ACHN (cell line): ENCODE measurements around the gene SPSB1.

Experiments used
- DNase-seq: peaks from one replicate; pipeline ENCODE4 v3.0.0-alpha.2; 2015
- in situ Hi-C: cut with HindIII; loops from 2 replicates; pipeline ENCODE4 v1.10.0; 2017; ENCODE audit warnings: low sequenced_read_pairs, low pct_ligation_motif_present, low pct_unique_long_range_greater_than_20kb

SPSB1 gene

GRCh38 chr1:9313576-9313975 lies 20.9 kb downstream of the SPSB1 start:
- in situ Hi-C loops = no loop called here
- DNase-seq = no peak

DNA sequence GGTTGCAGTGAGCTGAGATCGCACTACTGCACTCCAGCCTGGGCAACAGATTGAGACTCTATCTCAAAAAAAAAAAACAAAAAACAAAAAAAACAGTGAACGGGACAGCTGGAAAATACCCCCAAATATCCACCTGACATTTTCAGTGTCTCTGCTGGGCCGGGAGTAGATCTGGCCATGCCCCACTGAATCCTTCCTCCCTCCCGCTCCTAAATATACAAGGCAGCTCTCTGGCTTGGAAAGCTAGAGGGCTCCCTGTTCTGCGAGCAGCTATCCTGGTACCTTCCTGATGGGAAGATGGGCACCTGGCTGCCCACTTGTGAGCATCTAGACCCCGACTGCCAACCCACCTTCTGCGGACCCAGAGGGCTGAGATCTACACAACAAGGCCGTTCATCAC lies 21.4 kb downstream of the SPSB1 start:
- in situ Hi-C loops = no loop called here
- no peak for DNase-seq

GRCh38 chr1:9314711-9315379 lies 22.2 kb downstream of the SPSB1 start:
- in situ Hi-C loops = no loop called here
- no peak for DNase-seq

- DNase-seq = peak; percentile 30
- in situ Hi-C loops = no loop called here
Measured at GRCh38 chr1:9315411-9316079, 22.9 kb downstream of the SPSB1 start.

- in situ Hi-C loops = no loop called here
- no peak for DNase-seq
Measured at GRCh38 chr1:9316080-9316444, 23.4 kb downstream of the SPSB1 start.

- in situ Hi-C loops = no loop called here
- no peak for DNase-seq
Measured at GRCh38 chr1:9316512-9316911, 23.8 kb downstream of the SPSB1 start.

- in situ Hi-C loops = no loop called here
- DNase-seq = no peak
Measured at GRCh38 chr1:9317072-9317471, 24.4 kb downstream of the SPSB1 start.

DNA sequence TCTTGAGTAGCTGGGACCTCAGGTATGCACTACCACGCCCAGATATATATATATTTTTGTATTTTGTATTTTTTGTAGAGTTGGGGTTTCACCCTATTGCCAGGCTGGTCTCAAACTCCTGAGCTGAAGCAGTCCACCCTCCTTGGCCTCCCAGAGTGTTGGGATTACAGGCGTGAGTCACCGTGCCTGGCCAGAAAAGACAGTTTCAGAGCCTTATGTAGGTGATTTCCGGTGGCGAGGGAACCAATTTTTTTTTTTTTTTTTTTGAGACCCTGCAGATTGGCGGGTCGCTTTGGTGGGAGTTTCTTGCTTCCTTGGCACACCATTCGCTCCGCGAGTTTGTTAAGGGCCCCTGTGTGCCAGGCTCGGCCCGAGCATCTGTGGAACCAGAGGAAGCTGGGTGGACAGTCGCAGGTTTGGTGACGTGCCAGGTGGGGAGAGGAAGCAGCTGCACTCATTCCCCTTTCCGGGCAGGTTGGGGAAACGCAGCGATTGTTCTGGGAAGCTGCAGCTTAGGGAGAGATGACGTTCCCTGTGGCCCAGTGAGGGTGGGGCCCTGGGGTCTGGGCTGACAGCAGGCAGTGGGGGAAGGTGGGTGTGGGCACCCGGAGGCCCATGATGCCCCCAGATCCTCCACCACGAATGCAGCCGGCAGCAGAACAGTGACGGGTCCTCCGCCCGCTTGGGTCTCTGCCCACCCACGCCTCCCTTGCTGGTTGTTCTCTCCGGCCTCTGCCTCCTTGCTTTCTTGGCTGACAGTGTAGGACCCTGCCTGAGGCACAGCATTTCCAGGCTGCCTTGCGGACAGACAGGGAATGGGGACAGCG lies 25.1 kb downstream of the SPSB1 start:
- in situ Hi-C loops = no loop called here
- DNase-seq = no peak

DNA sequence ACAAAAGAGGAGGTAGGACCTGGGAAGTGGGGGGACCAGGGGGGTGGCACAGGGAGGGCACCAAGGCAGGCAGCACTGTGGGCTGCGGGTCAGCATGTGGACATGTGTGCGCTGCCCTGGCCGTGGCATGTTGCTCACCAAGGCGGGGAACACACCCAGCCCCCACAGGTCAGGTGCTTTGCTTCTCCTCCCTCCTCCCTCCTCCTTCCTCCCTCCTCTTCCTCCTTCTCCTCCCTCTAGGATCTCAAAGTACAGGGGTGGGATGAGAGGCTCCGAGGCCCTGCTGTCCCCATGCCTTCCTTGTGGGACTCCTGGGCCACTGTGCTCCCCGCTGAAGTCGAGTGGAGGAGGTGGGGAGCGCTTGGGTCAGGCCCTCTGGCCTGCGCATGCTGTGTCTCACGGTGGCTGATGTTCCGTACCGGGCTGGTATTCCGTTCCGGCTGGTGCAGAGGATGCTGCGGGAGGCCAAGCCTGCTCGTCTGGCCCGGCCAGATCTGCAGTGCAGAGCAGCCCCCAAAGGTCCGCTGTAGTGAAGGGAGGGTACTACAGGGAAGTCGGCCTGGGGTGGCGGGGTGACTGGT lies 26.6 kb downstream of the SPSB1 start:
- in situ Hi-C loops = no loop called here

GRCh38 chr1:9319789-9320519 lies 27.3 kb downstream of the SPSB1 start:
- in situ Hi-C loops = no loop called here

More for the DNA sequence above, 26.6 kb downstream of the SPSB1 start:
- DNase-seq = no peak

GRCh38 chr1:9320520-9321479 lies 28.1 kb downstream of the SPSB1 start:
- no peak for DNase-seq
- in situ Hi-C loops = no loop called here

More at GRCh38 chr1:9319789-9320519, 27.3 kb downstream of the SPSB1 start:
- no peak for DNase-seq

- in situ Hi-C loops = no loop called here
- peak; percentile 74 for DNase-seq
Measured at GRCh38 chr1:9321480-9321849, 28.8 kb downstream of the SPSB1 start.

DNA sequence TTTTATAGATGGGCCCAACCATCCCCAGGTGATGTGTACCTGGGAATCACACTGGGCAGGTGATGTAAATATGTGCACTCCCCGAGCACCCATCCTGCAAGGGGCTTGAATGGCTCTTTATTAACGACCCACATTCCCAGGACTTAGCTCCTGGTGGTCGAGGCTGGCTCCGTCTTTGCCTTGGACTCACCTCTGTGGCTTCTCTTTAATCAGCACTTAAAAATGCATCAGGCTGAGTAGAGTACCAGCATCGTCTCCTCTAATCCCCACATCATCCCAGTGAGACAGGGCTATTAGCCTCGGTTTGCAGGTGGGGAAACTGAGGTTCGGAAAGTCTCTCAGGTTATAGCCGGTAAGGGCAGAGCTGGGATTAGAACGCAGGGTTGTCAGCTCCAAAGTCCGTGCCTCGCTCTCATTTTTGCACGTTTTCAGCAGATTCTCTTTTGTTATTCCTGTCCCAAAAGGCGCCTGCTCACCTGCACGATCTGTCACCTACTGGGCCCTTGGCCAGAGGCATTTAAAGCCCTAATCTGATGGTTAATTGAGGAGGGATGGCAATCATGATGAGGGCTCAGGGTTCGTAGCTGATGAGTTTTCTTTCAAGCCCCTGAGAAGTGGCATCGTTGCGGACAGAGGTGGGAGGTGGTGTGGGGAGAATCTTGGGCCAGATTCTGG lies 29.4 kb downstream of the SPSB1 start:
- DNase-seq = no peak
- in situ Hi-C loops = no loop called here

DNA sequence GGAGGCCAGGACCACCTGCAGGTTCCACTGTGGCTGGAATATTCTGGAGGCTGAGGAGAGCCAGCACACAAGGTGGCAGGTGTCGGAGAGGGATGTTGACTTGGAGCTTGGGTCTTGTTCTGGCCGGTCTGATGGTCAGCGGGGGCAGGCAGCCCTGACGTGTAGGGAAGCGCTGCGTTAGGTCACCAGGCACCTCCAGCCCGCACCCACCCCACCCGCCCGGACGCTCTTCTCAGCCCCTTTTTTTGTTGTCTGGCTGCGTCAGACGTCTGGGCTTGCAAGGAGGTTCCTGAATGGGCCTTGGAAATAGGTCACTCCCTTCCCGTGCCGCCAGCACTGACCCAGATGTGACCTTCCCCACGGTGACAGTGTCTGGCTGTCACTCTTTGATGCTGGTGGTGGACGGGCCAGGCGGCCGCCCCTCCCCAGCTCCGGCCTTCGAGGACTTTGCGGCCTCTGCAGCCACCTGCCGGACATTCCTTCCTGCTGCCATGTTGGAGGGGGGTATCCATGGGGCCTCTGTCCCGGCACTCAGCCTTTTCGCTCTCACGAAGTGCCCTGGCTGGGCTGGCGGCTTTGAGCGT lies 30.1 kb downstream of the SPSB1 start:
- DNase-seq = no peak
- in situ Hi-C loops = no loop called here

GRCh38 chr1:9324246-9325096 lies 31.8 kb downstream of the SPSB1 start:
- no peak for DNase-seq
- in situ Hi-C loops = no loop called here

- in situ Hi-C loops = no loop called here
- DNase-seq = no peak
Measured at GRCh38 chr1:9326596-9326995, 33.9 kb downstream of the SPSB1 start.
